ENCODE results near the gene GABBR2. TPM values are rescaled to one million over a fixed set of nuclear protein-coding genes. Genes with fewer than 3 reads are reported as not detected.
A peak's percentile ranks its signal among the peaks of the same experiment; 100 is the strongest.

Gene GABBR2
- total and polyA plus RNA-seq, 12 donors: 0.17 to 9.0 (median 3.7) TPM

GRCh38 chr9:98312365-98312764 lies 396.4 kb downstream of the GABBR2 start:
- no peaks in the 10 kb centered on the region for H3K9me3 ChIP-seq (replicated peaks in 1 of 3)
- TF ChIP-seq, protein P1, sequence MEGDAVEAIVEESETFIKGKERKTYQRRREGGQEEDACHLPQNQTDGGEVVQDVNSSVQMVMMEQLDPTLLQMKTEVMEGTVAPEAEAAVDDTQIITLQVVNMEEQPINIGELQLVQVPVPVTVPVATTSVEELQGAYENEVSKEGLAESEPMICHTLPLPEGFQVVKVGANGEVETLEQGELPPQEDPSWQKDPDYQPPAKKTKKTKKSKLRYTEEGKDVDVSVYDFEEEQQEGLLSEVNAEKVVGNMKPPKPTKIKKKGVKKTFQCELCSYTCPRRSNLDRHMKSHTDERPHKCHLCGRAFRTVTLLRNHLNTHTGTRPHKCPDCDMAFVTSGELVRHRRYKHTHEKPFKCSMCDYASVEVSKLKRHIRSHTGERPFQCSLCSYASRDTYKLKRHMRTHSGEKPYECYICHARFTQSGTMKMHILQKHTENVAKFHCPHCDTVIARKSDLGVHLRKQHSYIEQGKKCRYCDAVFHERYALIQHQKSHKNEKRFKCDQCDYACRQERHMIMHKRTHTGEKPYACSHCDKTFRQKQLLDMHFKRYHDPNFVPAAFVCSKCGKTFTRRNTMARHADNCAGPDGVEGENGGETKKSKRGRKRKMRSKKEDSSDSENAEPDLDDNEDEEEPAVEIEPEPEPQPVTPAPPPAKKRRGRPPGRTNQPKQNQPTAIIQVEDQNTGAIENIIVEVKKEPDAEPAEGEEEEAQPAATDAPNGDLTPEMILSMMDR (IDR thresholded peaks at IDR 0.05): no peak
- TF ChIP-seq POLR2A (IDR thresholded peaks at IDR 0.05): no peak
- intact Hi-C loops (cut with DNase I): no loop called here
- no peaks in the 10 kb centered on the region for H3K36me3 ChIP-seq (replicated peaks in 1 of 2)
- DNase-seq: no peak
- H3K4me3 ChIP-seq: no peak overlapping the region
- WGBS, 4 donors: 91 to 97% (median 94%) methylated on average over 3 of the region's 3 CpGs
- H3K27me3 ChIP-seq: no peaks in the 10 kb centered on the region
- H3K4me1 ChIP-seq (replicated peaks in 1 of 2): no peaks in the 10 kb centered on the region
- H3K27ac ChIP-seq: no peak overlapping the region

DNA sequence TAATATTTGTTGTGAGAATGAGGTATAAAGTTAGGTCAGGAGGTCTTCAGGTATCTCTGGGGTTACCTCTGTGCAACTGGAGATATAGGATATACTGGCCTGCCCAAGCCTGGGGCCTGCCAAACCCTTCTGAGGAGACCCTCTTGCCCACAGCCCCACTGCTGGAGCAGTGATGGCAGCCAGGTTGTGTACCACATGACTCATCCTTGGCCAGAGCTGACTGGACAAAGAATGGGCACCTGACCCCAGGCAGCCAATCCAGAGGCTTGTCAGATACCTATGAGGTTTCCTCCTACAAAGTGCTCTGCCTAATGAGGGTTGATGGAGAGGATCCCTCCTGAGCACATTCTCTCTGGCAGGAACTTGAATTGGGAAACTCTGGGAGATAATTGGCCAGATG lies 397.2 kb downstream of the GABBR2 start:
- DNase-seq: no peak
- no peaks in the 10 kb centered on the region for H3K9me3 ChIP-seq (replicated peaks in 1 of 3)
- intact Hi-C loops (cut with DNase I): no loop called here
- TF ChIP-seq, protein P1 (IDR thresholded peaks at IDR 0.05): no peak
- no peak for TF ChIP-seq POLR2A (IDR thresholded peaks at IDR 0.05)
- no peaks in the 10 kb centered on the region for H3K36me3 ChIP-seq (replicated peaks in 1 of 2)
- H3K27me3 ChIP-seq: no peaks in the 10 kb centered on the region
- no peak overlapping the region for H3K4me3 ChIP-seq
- H3K4me1 ChIP-seq (replicated peaks in 1 of 2): no peaks in the 10 kb centered on the region
- no peak overlapping the region for H3K27ac ChIP-seq

GRCh38 chr9:98310752-98311392 lies 397.9 kb downstream of the GABBR2 start:
- Histone ChIP-seq H3K9me3 (replicated peaks in 1 of 3) (no peaks in the 10 kb centered on the region), H3K36me3 (replicated peaks in 1 of 2) (no peaks in the 10 kb centered on the region), H3K27me3 (no peaks in the 10 kb centered on the region), H3K27ac (no peak overlapping the region), H3K4me3 (no peak overlapping the region), H3K4me1 (replicated peaks in 1 of 2) (no peaks in the 10 kb centered on the region)
- TF ChIP-seq, protein P1 (IDR thresholded peaks at IDR 0.05): no peak
- no peak for TF ChIP-seq POLR2A (IDR thresholded peaks at IDR 0.05)
- intact Hi-C loops (cut with DNase I): no loop called here
- peak in 1 of 7 donors; percentile 19 for DNase-seq
- WGBS, 4 donors: 78 to 89% (median 88%) methylated on average over 6 of the region's 6 CpGs

- H3K4me1 ChIP-seq (replicated peaks in 1 of 2): no peaks in the 10 kb centered on the region
- no peak overlapping the region for H3K27ac ChIP-seq
- H3K4me3 ChIP-seq: no peak overlapping the region
- no peak for DNase-seq
- no peaks in the 10 kb centered on the region for H3K27me3 ChIP-seq
- intact Hi-C loops (cut with DNase I): no loop called here
- TF ChIP-seq, protein P1 (IDR thresholded peaks at IDR 0.05): no peak
- no peak for TF ChIP-seq POLR2A (IDR thresholded peaks at IDR 0.05)
- H3K36me3 ChIP-seq (replicated peaks in 1 of 2): no peaks in the 10 kb centered on the region
- WGBS, 4 donors: 65 to 82% (median 71%) methylated on average over 7 of the region's 7 CpGs
- H3K9me3 ChIP-seq (replicated peaks in 1 of 3): no peaks in the 10 kb centered on the region
Measured at GRCh38 chr9:98306384-98307145, 402.2 kb downstream of the GABBR2 start.

All from adrenal gland (tissue), 12 donors.